ENCODE data around the gene GLRA2. TPM values are rescaled to one million over a fixed set of nuclear protein-coding genes. Genes with fewer than 3 reads are reported as not detected.

The GLRA2 gene
- total and polyA plus RNA-seq, 2 of the 13 experiments (the other 11 are each of a cell fraction or from before 2014, with no cell fraction given) = not detected

DNA sequence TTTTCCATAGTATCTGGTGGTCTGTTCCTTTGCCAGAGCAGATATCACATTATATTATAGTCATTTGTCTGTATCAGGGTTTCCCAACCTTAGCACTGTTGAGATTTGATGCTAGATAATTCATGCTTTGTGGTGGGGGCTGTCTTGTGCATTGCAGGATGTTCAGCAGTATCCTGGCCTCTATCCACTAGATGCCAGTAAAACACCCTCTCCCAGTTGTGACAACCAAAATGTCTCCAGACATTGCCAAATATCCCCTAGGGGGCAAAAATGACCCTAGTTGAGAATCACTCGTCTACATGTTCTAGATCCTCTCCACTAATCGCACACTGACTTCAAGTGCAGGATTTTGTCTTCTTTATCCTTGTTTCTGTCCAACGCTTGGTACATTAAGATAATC lies 182.8 kb downstream of the GLRA2 start:
- ATAC-seq (no peak), DNase-seq (ENCODE audit: low spot score) (peak; percentile 1), FAIRE-seq (peak; percentile 28)
- Histone ChIP-seq H3K4me3 (replicated peaks in 1 of 3; ENCODE audit: insufficient read depth in 1 of 3, low read depth in 2 of 3, low read length in 3 of 3) (no peak overlapping the region), H2AFZ (ENCODE audit: low read length) (no peak overlapping the region), H3K36me3 (replicated peaks in 1 of 2; ENCODE audit: control insufficient read depth in 1 of 2, insufficient read depth in 2 of 2, low read length in 2 of 2) (no peaks in the 10 kb centered on the region), H3K4me2 (ENCODE audit: low read depth, low read length) (no peak overlapping the region), H3K9ac (ENCODE audit: insufficient read depth, low read depth, low read length) (no peak overlapping the region), H3K4me1 (ENCODE audit: insufficient read depth, low read length) (no peaks in the 10 kb centered on the region), H3K27me3 (ENCODE audit: control insufficient read depth in 1 of 2, insufficient read depth in 2 of 2, low read length in 2 of 2) (no peaks in the 10 kb centered on the region), H3K79me2 (ENCODE audit: insufficient read depth, low read length) (no peaks in the 10 kb centered on the region), H4K20me1 (ENCODE audit: insufficient read depth, low read length) (no peaks in the 10 kb centered on the region), H3K9me3 (ENCODE audit: low read length) (no peaks in the 10 kb centered on the region), H3K27ac (ENCODE audit: extremely low read length, insufficient read depth, low read length) (no peak overlapping the region)
- no TSS peak for BruUV-seq (replicated peaks)
- TF ChIP-seq MLLT10 (CRISPR knock-in tag; IDR thresholded peaks at IDR 0.05) (no peak), U2AF1 (optimal IDR thresholded peaks at IDR 0.05; ENCODE audit: low read depth, low read length) (no peak), ZNF343 (CRISPR knock-in tag; IDR thresholded peaks at IDR 0.05) (no peak), CTCF (CRISPR knock-in tag; IDR thresholded peaks at IDR 0.05) (0 out of 2 replicates have a peak, but pooled peaks have one; percentile 7), KDM2A (CRISPR knock-in tag; IDR thresholded peaks at IDR 0.05; ENCODE audit: borderline replicate concordance, low read depth) (no peak), DR1 (CRISPR knock-in tag; IDR thresholded peaks at IDR 0.05) (no peak), STAG1 (CRISPR knock-in tag; IDR thresholded peaks at IDR 0.05) (peak; percentile 41)
- TF ChIP-seq, protein P1, sequence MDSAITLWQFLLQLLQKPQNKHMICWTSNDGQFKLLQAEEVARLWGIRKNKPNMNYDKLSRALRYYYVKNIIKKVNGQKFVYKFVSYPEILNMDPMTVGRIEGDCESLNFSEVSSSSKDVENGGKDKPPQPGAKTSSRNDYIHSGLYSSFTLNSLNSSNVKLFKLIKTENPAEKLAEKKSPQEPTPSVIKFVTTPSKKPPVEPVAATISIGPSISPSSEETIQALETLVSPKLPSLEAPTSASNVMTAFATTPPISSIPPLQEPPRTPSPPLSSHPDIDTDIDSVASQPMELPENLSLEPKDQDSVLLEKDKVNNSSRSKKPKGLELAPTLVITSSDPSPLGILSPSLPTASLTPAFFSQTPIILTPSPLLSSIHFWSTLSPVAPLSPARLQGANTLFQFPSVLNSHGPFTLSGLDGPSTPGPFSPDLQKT (CRISPR knock-in tag; IDR thresholded peaks at IDR 0.05; ENCODE audit: borderline replicate concordance) = no peak
- TF ChIP-seq, protein P2, sequence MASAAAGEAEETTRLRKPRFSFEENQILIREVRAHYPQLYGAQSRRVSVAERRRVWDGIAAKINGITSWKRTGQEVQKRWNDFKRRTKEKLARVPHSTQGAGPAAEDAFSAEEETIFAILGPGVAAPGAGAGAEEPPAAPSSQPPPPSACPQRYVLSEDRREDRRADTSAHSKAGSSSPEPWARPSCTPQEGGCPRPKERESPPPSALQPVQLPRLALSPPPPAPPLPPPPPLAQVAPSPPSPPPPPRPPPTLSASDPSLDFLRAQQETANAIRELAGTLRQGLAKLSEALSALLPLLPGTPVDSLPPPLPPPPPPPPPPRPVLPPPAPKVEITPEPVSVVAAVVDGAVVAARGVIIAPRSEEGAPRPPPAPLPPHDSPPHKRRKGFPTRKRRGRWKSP (CRISPR knock-in tag; IDR thresholded peaks at IDR 0.05) = no peak
- CTCF ChIA-PET (ENCODE audit: low intra/inter-chr PET ratio, low total read pairs) = no interaction called here
- POLR2A ChIA-PET = no interaction called here
- intact Hi-C loops (cut with micrococcal nuclease; ENCODE audit: unreplicated experiment) (loop anchor here (5.0 kb wide), 1 partner anchor 430 kb away; no protein-coding TSS in a partner anchor), in situ Hi-C loops (cut with HindIII; ENCODE audit: extremely low pct_ligation_motif_present, low pct_unique_long_range_greater_than_20kb) (no loop called here)
- 86% methylated on average over 3 of the region's 3 CpGs for WGBS (ENCODE audit: low lambda C conversion rate)
